ENCODE data around the gene IQCK.
A peak's percentile ranks its signal among the peaks of the same experiment; 100 is the strongest.

The IQCK gene

GRCh38 chr16:19868421-19868820 is 150.3 kb downstream of the IQCK start:
- Mint-ChIP-seq H3K36me3 (ENCODE audit: low read depth) (no peaks in the 10 kb centered on the region), H3K9me3 (no peaks in the 10 kb centered on the region), H3K4me3 (no peak overlapping the region), H3K27me3 (no peaks in the 10 kb centered on the region), H3K4me1 (ENCODE audit: low read depth) (no peaks in the 10 kb centered on the region), H3K27ac (no peak overlapping the region)

DNA sequence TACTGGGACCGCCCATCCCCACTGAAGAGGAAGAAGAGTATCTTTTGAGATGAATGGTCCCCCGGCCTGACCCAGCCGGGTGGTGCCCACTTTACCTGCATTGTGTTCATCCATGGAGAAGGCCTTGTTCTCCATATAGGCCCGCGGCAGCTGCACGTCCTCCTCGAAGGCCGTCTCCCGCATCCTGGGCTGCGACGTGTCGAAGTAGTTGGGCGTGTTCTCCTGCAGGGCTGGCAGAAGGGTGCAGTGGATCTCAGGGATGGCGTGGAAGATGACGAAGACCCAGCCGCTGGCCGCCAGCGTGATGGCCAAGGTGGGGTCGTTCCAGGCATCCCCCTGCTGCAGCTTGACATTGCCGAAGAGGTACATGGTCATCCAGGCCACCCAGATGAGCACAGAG is 153.7 kb downstream of the IQCK start:
- no peak overlapping the region for H3K4me3 Mint-ChIP-seq

GRCh38 chr16:19872179-19872863 is 154.2 kb downstream of the IQCK start:
- Mint-ChIP-seq H3K27me3 (no peaks in the 10 kb centered on the region), H3K4me1 (ENCODE audit: low read depth) (no peaks in the 10 kb centered on the region), H3K36me3 (ENCODE audit: low read depth) (no peaks in the 10 kb centered on the region), H3K4me3 (no peak overlapping the region), H3K9me3 (no peaks in the 10 kb centered on the region), H3K27ac (no peak overlapping the region)

More for the DNA sequence above, 153.7 kb downstream of the IQCK start:
- H3K27ac Mint-ChIP-seq = no peak overlapping the region
- no peaks in the 10 kb centered on the region for H3K27me3 Mint-ChIP-seq
- H3K36me3 Mint-ChIP-seq (ENCODE audit: low read depth) = no peaks in the 10 kb centered on the region
- H3K4me1 Mint-ChIP-seq (ENCODE audit: low read depth) = no peaks in the 10 kb centered on the region
- H3K9me3 Mint-ChIP-seq = no peaks in the 10 kb centered on the region

- Mint-ChIP-seq H3K4me3 (no peak overlapping the region), H3K27ac (no peak overlapping the region), H3K27me3 (no peaks in the 10 kb centered on the region), H3K4me1 (ENCODE audit: low read depth) (no peaks in the 10 kb centered on the region), H3K9me3 (no peaks in the 10 kb centered on the region), H3K36me3 (ENCODE audit: low read depth) (no peaks in the 10 kb centered on the region)
These were observed 154.9 kb downstream of the IQCK start for GRCh38 chr16:19872935-19873334.

GRCh38 chr16:19874026-19874425 is 156.0 kb downstream of the IQCK start:
- no peaks in the 10 kb centered on the region for H3K9me3 Mint-ChIP-seq
- H3K4me3 Mint-ChIP-seq = no peak overlapping the region
- H3K27ac Mint-ChIP-seq = no peak overlapping the region
- H3K36me3 Mint-ChIP-seq (ENCODE audit: low read depth) = no peaks in the 10 kb centered on the region
- H3K27me3 Mint-ChIP-seq = no peaks in the 10 kb centered on the region
- no peaks in the 10 kb centered on the region for H3K4me1 Mint-ChIP-seq (ENCODE audit: low read depth)

DNA sequence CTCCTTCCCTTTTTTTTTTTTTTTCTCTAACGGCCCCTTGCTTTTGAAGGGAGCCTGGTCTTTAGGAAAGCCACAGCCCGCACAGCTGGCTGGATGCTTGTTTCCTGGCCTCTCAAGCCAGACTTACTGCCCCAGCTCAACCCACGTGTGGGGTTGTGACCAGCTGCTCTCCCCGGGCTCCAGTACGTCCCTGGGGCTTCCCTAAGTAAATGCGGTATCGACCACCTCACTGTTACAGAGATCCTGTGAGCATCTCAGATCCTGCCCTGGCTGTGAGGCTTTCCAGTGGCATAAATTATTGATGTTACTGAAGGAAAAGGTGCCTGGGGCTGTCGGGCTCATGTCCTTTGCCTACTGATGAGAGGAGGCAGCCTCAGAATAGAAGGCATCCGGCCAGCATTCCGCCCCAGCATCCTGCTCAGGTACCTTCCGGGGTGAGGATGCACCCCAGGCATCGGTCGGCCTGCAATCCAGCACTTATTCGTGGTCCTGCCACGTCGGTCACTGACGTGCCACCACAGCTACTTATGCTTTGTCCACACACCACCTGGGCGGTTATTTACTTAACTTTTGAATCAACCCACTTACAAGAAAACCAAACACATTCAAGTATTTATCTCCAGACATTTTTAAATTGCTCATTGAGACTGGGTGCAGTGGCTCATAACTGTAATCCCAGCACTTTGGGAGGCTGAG is 156.9 kb downstream of the IQCK start:
- no peak overlapping the region for H3K27ac Mint-ChIP-seq
- H3K4me3 Mint-ChIP-seq = no peak overlapping the region
- no peaks in the 10 kb centered on the region for H3K36me3 Mint-ChIP-seq (ENCODE audit: low read depth)
- no peaks in the 10 kb centered on the region for H3K27me3 Mint-ChIP-seq
- H3K9me3 Mint-ChIP-seq = no peaks in the 10 kb centered on the region
- no peaks in the 10 kb centered on the region for H3K4me1 Mint-ChIP-seq (ENCODE audit: low read depth)

DNA sequence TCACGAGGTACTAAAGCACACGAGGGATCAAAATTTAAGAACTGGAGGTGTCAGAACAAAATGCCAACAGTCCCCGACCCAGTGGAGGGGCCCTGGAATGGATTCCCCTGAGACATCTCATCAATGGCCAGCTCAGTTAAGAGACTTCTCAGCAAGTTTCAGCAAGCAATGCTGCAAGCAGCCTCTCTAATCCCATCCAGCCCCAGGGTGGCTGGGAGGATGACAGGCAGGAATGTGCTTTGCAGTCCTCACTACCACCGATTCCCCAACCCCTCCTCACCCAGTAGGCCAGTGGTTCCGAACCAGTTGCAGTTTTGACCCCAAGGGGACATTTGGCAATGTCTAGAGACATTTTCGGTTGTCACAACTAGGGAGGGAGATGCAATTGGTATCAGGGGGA is 157.8 kb downstream of the IQCK start:
- Mint-ChIP-seq H3K4me3 (no peak overlapping the region), H3K27ac (no peak overlapping the region), H3K4me1 (ENCODE audit: low read depth) (no peaks in the 10 kb centered on the region), H3K36me3 (ENCODE audit: low read depth) (no peaks in the 10 kb centered on the region), H3K9me3 (no peaks in the 10 kb centered on the region), H3K27me3 (no peaks in the 10 kb centered on the region)

- no peaks in the 10 kb centered on the region for H3K4me1 Mint-ChIP-seq (ENCODE audit: low read depth)
- H3K9me3 Mint-ChIP-seq = no peaks in the 10 kb centered on the region
- no peak overlapping the region for H3K4me3 Mint-ChIP-seq
- no peak overlapping the region for H3K27ac Mint-ChIP-seq
- H3K36me3 Mint-ChIP-seq (ENCODE audit: low read depth) = no peaks in the 10 kb centered on the region
- H3K27me3 Mint-ChIP-seq = no peaks in the 10 kb centered on the region
These were observed 158.5 kb downstream of the IQCK start for GRCh38 chr16:19876501-19877059.

DNA sequence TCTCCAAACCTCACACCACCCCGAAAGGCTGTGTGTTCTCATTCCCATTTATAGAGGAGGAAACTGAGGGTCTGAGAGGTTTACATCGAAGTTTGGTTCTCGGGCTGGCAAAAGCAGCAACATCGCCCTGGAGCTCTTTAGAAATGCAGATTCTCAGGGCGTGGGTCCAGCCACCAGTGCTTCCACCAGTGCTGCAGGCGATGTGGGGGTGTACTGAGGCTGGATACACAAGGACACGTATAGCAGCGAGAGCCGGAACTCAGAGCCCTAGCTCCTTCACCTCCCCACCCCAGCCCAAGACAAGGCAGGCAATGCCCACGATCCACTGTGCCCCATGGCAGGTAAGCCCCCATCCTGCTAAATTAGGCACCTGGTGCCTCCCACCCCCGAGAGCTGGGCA is 160.7 kb downstream of the IQCK start:
- H3K27ac Mint-ChIP-seq = no peak overlapping the region
- no peak overlapping the region for H3K4me3 Mint-ChIP-seq
- peaks cover 14% of the 10 kb centered on the region for H3K27me3 Mint-ChIP-seq
- no peaks in the 10 kb centered on the region for H3K36me3 Mint-ChIP-seq (ENCODE audit: low read depth)
- H3K4me1 Mint-ChIP-seq (ENCODE audit: low read depth) = peaks cover 3% of the 10 kb centered on the region
- H3K9me3 Mint-ChIP-seq = no peaks in the 10 kb centered on the region

DNA sequence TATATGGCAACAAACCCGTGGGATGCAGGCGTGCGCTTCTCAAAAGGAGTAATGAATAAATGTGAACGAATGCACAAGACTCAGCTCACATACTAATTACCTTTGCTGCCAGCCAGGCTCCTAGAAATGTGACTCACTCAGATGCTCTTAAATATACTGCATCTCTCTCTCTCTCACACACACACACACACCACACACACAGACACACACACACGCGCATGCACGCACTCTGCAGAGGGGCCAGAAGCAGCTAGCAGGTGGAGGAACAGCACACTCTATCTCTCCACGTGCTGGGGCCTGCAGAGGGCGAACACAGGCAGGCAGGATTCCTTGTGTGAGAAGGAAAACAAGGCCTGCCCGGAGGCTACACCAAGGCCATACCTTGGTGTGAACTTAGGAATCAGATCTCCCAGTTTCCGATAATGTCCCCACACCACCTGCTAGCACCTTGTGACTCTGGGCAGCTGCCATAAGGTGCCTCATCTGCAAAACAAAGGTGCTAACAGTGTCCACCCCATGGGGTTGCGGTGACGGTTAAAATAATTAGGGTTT is 161.2 kb downstream of the IQCK start:
- H3K27ac Mint-ChIP-seq = no peak overlapping the region
- H3K4me3 Mint-ChIP-seq = no peak overlapping the region
- no peaks in the 10 kb centered on the region for H3K36me3 Mint-ChIP-seq (ENCODE audit: low read depth)
- H3K4me1 Mint-ChIP-seq (ENCODE audit: low read depth) = peaks cover 3% of the 10 kb centered on the region
- H3K27me3 Mint-ChIP-seq = peaks cover 14% of the 10 kb centered on the region
- no peaks in the 10 kb centered on the region for H3K9me3 Mint-ChIP-seq

GRCh38 chr16:19881028-19881427 is 163.0 kb downstream of the IQCK start:
- H3K9me3 Mint-ChIP-seq = no peaks in the 10 kb centered on the region
- no peak overlapping the region for H3K27ac Mint-ChIP-seq
- peaks cover 25% of the 10 kb centered on the region for H3K27me3 Mint-ChIP-seq
- H3K4me1 Mint-ChIP-seq (ENCODE audit: low read depth) = peaks cover 15% of the 10 kb centered on the region
- no peaks in the 10 kb centered on the region for H3K36me3 Mint-ChIP-seq (ENCODE audit: low read depth)
- H3K4me3 Mint-ChIP-seq = no peak overlapping the region

DNA sequence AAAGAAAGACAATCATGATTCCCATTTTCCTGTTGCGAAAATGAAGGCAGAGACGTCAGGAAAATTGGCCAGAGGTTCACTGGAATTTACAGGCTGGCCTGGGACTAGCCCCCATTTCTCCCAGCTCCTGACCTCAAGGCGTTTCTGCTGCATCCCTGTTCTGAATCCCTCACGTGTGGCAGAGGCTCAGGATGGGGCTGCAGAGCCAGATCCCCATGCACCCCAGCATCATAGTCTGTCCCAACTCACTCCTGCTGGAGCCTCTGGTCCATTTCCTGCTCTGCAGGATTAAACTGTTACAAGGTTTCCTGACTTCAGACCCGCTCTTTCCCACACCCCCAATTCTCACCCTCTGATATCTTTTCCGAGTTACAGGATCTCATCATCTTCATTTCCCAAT is 163.7 kb downstream of the IQCK start:
- Mint-ChIP-seq H3K36me3 (ENCODE audit: low read depth) (no peaks in the 10 kb centered on the region), H3K27ac (no peak overlapping the region), H3K4me1 (ENCODE audit: low read depth) (peaks cover 21% of the 10 kb centered on the region), H3K9me3 (no peaks in the 10 kb centered on the region), H3K4me3 (no peak overlapping the region), H3K27me3 (peaks cover 27% of the 10 kb centered on the region)

- Mint-ChIP-seq H3K9me3 (no peaks in the 10 kb centered on the region), H3K27ac (no peak overlapping the region), H3K4me3 (no peak overlapping the region), H3K4me1 (ENCODE audit: low read depth) (peaks cover 21% of the 10 kb centered on the region), H3K27me3 (peaks cover 27% of the 10 kb centered on the region), H3K36me3 (ENCODE audit: low read depth) (no peaks in the 10 kb centered on the region)
These were observed 164.1 kb downstream of the IQCK start for GRCh38 chr16:19882186-19882585.

GRCh38 chr16:19882646-19883045 is 164.6 kb downstream of the IQCK start:
- Mint-ChIP-seq H3K4me1 (ENCODE audit: low read depth) (peaks cover 21% of the 10 kb centered on the region), H3K27ac (no peak overlapping the region), H3K9me3 (no peaks in the 10 kb centered on the region), H3K36me3 (ENCODE audit: low read depth) (no peaks in the 10 kb centered on the region), H3K27me3 (peaks cover 27% of the 10 kb centered on the region), H3K4me3 (peak overlapping the region; percentile 12)

- Mint-ChIP-seq H3K4me3 (no peak overlapping the region), H3K9me3 (no peaks in the 10 kb centered on the region), H3K36me3 (ENCODE audit: low read depth) (no peaks in the 10 kb centered on the region), H3K4me1 (ENCODE audit: low read depth) (peaks cover 21% of the 10 kb centered on the region), H3K27ac (no peak overlapping the region), H3K27me3 (peaks cover 27% of the 10 kb centered on the region)
These were observed 165.4 kb downstream of the IQCK start for GRCh38 chr16:19883296-19883965.

Measured in stimulated activated naive CD8-positive, alpha-beta T cell treated with anti-CD3 and anti-CD28 coated beads, Interleukin-15, Interleukin-2, amounts not matched to agents 100 ng/mL and 50 ng/mL, for 24 hours (primary cell).